HG03108 (cell line): ENCODE measurements around the gene KLHL1.

Source experiments
- ATAC-seq: cut with Tn5 transposase; IDR thresholded peaks from one replicate; pipeline ENCODE4 v1.9.1; 2021; ENCODE audit warnings: moderate library complexity; ENCODE audit not compliant: unreplicated experiment

Gene KLHL1

GRCh38 chr13:69704311-69704710, 403.9 kb downstream of the KLHL1 start:
- ATAC-seq: no peak

- no peak for ATAC-seq
Observed at GRCh38 chr13:69690999-69691398, 417.3 kb downstream of the KLHL1 start.

GRCh38 chr13:69683921-69684686, 424.1 kb downstream of the KLHL1 start:
- no peak for ATAC-seq

- ATAC-seq: no peak
Observed at GRCh38 chr13:69681722-69682121, 426.5 kb downstream of the KLHL1 start.

- no peak for ATAC-seq
Observed at GRCh38 chr13:69677343-69677742, 430.9 kb downstream of the KLHL1 start.

- ATAC-seq: no peak
Observed at GRCh38 chr13:69676286-69676685, 432.0 kb downstream of the KLHL1 start.

GRCh38 chr13:69660155-69660554, 448.1 kb downstream of the KLHL1 start:
- no peak for ATAC-seq

- ATAC-seq: no peak
Observed at GRCh38 chr13:69657676-69658075, 450.6 kb downstream of the KLHL1 start.

GRCh38 chr13:69654392-69654791, 453.9 kb downstream of the KLHL1 start:
- ATAC-seq: no peak
